GM15510 (cell line): ENCODE measurements around the gene RIBC2.

Source experiments
- POLR2A ChIP-seq: IDR thresholded peaks from 3 replicates; pipeline ENCODE4 v1.6.1; 2011; ENCODE audit warnings: borderline replicate concordance; ENCODE audit not compliant: insufficient read length; ENCODE audit errors: extremely low read depth

The RIBC2 gene

DNA sequence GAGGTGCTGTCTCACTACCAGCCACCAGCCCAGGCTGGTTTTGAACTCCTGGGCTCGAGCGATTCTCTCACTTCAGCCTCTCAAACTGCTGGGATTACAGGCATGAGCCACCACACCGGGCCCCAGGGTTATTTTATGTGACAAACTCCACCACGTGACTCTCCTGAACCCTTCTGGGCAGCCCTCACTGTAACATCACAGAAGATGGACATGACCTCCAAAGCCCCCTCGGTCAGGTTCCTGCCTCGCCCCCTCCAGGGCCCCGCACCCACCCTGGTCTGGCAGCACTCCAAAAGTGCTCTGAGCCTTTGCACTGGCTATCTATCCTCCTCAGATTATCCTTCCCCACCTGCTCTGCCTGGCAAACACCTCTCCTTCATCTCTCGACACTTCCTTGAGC, 43.3 kb downstream of the RIBC2 start:
- no peak for TF ChIP-seq POLR2A

DNA sequence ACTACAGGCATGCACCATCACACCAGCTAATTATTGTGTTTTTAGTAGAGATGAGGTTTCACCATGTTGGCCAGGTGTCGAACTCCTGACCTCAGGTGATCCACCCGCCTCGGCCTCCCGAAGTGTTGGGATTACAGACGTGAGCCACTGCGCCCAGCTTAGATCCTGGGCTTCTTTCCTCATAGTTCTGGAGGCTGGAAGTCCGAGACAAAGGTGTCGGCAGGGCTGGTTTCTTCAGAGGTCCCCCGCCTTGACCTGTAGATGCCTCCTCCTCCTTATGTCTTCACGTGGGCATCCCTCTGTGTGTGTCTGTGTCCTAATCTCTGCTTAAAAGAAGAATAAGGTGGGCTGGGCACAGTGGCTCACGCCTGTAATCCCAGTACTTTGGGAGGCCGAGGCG, 45.0 kb downstream of the RIBC2 start:
- no peak for TF ChIP-seq POLR2A

DNA sequence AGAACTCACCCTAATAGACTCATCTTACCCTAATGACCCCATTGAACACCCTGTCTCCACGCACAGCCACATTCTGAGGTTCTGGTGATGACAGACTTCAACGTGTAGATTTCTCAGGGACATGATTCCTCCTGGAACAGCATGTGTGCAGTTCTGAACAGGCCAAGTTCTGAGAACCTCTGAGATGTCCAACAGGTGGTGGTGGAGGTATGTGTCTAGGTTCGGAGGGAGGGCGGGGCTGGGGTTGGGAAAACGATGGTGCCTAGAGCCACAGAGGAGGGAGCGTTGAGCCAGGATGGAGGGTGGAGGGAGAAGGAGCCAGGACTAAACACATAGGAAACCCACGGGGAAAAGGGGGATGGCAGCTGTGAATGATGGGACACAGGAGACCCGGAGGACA, 45.7 kb downstream of the RIBC2 start:
- TF ChIP-seq POLR2A, result no peak

DNA sequence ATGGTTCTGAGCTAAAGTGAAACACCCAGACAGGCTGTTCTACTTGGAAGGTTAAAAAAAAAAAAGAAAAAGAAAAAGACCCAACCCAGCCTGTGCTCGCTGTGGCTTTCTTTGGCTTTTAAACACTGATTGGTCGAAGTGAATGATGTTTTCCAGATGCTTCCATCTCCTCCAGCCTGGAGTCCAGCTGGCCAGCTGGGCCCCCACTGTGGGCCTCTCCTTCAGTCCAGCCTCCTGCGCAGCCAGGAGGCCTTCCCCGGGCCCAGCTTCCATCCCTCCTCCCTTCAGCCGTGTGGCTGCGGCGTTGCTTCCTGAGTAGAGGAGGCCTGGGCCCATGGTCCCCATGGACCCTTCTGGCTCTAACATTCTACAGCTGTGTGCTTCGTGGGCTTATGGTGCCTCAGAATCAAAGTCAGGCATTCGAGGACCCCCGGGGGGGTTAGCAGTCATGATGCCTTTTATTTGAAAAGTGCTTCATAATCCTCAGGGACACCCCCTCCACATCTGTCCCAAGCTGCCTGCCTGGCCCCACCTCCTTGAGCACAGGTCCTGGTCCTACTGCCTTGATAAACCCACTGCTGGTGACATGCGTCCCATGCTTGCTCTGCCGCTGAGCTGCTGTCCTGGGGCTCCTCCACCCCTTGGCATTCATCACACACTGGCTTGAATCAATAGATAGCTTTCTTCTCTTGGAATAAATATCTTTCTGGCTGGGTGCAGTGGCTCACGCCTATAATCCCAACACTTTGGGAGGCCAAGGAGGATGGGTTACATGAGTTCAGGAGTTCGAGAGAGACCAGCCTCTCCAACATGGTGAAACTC, 47.0 kb downstream of the RIBC2 start:
- no peak for TF ChIP-seq POLR2A

DNA sequence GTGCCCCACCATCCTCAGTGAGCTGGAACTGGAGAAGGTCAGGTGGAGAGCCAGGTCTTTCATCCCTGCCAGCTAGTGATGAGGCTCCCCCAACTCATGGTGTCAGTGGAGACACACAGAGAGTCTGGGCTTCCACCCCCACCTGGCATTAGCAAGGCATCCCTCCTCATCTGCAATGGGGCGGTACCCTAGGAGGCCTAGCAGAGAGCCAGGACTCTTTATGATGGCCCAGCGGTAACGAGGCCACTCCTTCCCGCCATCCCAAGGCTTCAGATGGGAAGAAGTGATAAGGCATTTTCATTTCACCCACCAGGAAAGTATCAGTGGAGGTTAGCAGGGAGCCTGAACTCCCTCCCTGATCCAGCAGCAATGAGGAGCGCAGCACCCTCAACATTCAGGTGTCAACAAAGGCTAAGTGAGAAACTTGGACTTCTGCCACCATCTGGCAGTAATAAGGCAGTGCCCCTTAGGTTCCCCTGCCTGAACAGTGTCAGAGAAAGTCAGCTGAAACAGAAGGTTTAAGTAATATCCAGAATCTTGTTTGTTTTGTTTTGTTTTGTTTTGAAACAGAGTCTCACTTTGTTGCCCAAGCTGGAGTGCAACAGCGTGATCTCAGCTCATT, 48.7 kb downstream of the RIBC2 start:
- TF ChIP-seq POLR2A, result no peak

DNA sequence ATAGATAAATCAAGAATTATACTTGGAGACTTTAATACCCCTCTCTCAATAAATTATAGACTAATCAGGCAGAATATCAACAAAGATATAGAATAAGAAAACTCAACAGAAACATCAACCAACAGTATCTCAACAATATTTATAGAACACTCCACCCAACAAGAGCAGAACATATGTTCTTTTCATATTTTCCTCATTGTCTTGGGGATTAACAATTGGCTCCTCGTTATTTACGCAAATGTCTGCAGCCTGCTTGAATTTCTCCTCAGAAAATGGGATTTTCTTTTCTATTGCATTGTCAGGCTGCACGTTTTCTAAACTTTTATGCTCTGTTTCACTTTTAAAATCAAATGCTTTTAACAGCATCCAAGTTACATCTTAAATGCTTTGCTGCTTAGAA, 52.1 kb downstream of the RIBC2 start:
- no peak for TF ChIP-seq POLR2A

DNA sequence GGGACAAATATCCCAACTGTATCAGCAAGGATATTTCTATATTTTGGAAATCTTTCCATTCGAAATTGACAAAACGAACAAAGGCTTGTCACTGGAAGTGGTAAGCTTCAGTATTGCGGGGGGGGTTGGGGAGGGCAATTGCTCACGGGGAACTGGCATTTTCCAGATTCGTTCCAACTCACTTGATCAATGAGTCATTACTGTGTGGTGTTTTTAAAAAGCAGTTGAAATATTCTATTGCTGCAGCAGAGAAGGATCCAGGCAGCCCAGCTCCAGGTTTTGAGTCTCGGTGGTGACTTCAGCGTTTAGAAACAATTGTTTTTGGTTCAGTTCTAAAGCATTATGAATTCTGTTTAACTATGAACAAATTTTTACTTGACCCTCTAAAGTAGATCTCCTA, 55.4 kb downstream of the RIBC2 start:
- TF ChIP-seq POLR2A, result no peak

DNA sequence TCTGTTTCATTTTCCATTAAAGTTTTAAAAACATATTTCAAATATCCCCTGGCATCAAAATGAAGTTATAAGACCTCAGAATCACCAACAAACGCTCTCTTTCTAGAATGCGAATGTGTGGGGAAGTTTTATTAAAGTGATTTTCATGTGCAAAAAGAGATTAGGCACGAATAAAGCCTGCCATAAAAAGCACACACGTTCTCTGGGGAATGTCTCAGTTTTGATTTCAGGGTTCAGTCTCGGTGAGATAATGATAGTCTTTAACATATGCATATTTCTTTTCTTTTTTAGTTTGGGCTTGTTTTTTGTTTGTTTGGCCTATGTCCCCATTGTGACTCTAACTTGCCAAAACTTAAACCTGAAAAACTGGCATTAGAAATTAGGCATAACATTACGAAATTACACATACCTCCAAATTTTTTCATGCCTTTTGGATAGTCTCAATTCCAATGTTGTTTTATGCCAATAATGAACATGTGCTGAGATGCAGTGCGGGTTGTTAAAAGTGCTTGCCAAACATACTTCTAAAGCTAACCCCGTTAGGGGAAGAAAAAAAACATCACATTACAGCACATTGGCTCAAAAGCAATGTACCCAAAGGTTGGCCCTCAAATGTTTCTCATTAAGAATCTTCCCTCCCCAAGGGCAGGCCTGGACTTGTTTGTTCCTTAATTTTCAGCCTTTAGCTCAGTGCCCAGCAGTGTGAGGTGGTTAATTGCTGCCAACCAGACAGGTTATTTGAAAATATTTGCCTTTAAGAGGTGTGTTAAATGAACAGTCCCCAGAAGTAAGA, 56.0 kb downstream of the RIBC2 start:
- TF ChIP-seq POLR2A, result no peak

DNA sequence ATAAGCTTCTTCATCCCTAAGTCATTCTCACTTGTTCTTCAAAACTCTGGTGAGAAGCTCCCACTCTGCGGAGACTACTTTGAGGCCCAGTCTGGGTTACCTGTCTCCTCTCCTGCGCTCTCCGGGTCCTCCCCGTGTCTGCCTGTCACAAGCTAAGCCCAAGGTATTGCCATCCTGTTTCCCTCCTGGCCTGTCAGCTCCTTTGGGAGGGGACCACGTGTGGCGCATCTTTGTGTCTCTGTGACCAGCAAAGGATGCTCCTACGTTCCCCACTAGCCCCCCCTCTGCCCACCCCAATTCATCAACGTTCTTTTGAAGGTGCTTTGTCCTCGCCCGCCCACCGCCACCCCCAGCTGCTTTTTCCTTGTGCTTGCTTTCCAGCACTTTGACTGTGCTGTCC, 57.4 kb downstream of the RIBC2 start:
- TF ChIP-seq POLR2A, result no peak

DNA sequence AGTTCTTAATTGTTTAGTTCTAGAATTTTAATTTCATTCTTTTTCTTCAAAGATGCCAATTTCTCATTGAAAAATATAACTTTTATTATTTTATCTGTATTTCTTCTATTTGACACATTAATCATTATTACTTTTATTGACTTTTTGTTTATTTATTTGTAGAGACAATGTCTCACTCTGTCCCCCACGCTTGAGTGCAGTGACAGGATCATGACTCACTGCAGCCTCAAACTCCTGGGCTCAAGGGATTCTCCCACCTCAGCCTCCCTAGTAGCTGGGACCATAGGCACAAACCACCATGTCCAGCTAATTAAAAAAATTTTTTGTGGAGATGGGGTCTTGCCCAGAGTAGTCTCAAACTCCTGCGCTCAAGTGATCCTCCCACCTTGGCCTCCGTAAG, 58.9 kb downstream of the RIBC2 start:
- TF ChIP-seq POLR2A, result no peak

DNA sequence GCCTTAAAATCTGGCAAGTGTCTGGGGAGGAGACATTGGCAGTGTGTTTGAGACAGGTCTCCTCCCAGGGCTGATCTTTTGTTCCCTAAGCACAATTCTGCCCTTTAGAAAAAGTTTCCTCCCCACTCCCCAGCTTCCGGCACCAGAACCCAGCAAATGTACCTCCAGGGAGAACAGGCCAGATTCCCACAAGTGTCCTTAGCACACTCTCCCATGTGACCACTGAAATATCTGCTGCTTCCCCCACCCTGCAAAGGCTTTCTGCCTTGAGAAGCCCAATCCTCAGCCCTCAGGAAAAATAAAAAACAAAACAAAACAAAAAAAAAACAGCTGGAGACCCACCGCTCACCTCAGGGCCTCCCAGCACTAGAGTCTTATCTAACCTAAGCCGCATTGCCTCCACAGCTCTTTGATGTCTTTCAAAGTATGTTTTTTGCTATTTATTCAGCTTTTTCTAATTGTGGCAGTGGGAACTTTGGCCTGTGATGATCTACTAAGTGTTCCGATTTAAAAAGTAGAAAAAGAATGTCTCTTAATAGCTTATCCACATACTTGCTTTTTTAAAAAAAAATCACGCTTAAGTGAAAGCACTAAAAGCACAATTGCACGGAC, 60.2 kb downstream of the RIBC2 start:
- no peak for TF ChIP-seq POLR2A

DNA sequence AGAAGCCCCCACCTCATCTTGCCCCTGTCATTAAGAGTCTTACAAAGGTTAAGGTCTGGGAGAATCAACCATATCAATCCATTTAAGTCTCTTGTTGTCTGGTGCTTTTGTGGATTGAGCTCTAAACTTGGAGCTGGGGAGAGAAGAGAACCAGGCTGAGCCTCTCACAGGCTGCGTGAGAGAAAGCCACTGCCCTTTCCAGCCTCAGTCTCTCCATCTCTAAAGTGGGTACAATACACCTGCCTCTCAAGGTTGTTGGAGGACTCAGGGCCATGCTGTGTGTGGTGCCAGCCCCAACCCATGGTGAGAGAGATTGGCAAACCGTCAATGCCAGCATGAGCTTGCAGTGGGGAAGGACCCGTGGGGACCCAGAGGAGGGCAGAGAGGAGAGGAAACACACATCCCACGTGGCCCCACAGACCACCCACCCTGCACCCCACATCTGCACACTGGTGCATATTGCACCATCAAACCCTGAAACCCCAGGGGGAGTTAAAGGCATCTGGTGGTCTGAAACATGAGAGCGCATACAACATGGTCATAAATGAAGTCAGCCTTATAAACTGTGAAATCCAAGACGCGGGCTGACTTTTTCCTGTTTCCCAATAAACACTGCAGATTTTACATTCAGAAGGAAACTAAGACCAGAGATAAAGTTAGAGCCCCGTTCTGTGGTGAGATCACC, 61.7 kb downstream of the RIBC2 start:
- TF ChIP-seq POLR2A, result no peak

DNA sequence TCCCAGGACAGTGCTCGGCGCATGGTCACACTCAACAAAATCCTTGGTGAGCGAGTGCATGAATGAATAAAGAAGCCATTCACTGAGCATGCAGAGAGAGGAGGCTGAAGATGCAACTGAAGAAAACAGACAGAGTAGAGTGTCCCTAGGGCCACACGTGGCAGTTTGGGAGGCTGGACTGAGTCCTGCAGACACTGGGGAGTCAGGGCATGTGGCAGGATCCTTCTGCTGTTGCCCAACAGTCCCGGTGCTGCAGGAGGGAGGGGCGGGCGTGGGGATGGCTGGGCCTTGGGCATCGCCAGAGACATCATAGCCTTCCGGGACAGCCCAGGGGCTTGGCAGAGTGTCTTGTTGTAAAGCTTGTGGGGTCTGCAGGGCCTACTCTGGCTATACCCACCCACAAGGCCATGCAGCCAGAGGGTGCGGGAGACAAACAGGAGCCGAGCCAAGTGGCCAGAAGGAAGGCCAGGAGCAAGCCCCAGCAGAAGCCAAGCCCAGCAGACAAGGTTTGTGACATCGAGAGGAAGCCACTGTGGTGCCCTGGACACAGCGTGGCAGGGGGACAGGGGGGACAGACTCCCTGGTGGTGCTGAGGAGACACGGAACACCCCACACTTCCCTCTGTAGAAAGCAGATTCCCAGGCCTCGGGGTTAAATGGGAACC, 62.5 kb downstream of the RIBC2 start:
- no peak for TF ChIP-seq POLR2A

DNA sequence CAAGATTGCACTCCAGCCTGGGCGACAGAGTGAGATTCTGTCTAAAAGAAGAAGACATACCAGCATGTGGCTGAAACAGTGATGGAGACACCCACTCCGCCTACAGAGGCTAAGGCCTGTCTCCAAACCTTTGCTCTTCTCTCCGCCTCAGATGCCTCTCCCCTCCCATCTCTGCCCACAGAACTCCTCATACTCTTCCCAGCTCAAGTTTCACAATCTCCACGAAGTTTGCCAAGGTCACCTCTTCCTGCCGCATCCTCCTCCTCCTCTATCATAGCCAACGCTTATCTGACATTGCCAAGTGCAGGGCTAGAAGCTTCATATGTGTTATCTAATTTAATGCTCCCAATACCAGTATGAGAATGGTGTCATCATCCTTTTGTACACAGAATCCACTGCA, 63.3 kb downstream of the RIBC2 start:
- no peak for TF ChIP-seq POLR2A
